GM18505 (cell line): ENCODE results near the gene PRSS21.

Experiments
- ATAC-seq: cut with Tn5 transposase; IDR thresholded peaks from one replicate; pipeline ENCODE4 v1.9.1; 2021; ENCODE audit not compliant: unreplicated experiment
- POLR2A ChIP-seq: IDR thresholded peaks from 4 replicates; pipeline ENCODE4 v1.6.1; 2011; ENCODE audit warnings: borderline replicate concordance; ENCODE audit not compliant: insufficient read depth, insufficient read length; ENCODE audit errors: extremely low read depth

Gene PRSS21

GRCh38 chr16:2785101-2785991 is 31.7 kb upstream of the PRSS21 start:
- no peak for ATAC-seq
- TF ChIP-seq POLR2A = no peak

GRCh38 chr16:2786061-2786825 is 30.8 kb upstream of the PRSS21 start:
- ATAC-seq = no peak
- TF ChIP-seq POLR2A = no peak

- TF ChIP-seq POLR2A = no peak
- no peak for ATAC-seq
Observed at GRCh38 chr16:2786826-2787151, 30.2 kb upstream of the PRSS21 start.

- no peak for ATAC-seq
- no peak for TF ChIP-seq POLR2A
Observed at GRCh38 chr16:2787406-2787805, 29.6 kb upstream of the PRSS21 start, which contains the start of gene PRSS33. PRSS33 (minus strand) TSS chr16:2787560; CDS start chr16:2786547, 1,013 bp downstream.

DNA sequence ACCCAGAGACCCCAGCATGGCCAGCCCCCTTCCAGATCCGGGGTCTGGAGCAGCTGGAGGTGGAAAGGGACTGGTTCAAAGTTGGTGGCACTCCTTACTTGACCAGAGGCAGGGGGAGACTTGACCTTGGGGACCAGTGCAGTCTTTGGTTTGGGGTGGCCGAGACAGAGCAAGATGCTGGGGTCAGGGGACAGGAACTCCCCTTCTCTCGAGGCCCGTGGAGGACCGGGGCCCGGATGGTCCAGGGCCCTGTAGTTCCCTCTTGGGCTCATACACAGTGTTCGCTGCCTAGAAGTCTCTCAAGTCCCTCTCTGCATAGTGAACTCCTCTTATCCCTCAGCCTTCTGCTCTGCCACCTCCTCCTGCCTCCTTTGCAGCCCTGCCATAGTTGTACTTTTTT is 29.1 kb upstream of the PRSS21 start:
- no peak for TF ChIP-seq POLR2A
- ATAC-seq = no peak

DNA sequence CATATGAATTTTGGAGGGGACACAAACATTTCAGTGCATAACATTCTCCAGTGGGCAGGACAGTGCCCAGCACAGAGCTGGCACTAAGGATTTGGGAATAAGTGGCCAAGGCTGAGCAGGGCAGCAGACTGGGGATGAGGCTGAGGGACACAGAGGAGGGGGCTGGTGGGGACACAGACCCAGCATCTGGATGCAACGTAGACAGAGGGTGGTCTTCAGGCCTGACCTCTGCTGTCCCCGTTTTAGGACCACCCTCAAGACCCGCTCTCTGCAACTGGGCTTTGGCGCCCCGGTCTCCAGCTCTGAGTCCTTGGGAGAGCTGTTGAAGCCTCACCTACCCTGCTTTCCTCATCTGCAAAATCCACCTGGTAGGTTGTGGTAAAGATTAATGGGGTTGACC is 26.4 kb upstream of the PRSS21 start:
- ATAC-seq = no peak
- TF ChIP-seq POLR2A = no peak

DNA sequence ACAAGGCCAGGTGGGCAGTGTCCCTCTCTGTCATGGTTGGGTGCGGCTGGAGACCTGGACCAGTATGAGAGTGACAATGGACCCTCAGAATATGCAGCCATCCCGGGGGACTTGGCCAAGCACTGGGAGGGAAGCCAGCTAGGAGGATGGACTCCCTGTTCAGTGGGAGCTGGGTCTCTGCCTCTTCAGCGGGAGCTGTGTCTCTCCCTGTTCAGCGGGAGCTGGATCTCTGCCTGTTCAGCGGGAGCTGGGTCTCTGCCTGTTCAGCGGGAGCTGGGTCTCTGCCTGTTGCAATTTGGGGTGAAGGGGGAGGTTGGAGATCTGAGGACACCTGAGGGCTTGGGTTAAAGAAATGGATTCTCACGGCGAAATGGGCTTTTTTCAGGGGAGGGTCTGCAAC is 25.9 kb upstream of the PRSS21 start:
- ATAC-seq = no peak
- TF ChIP-seq POLR2A = no peak

DNA sequence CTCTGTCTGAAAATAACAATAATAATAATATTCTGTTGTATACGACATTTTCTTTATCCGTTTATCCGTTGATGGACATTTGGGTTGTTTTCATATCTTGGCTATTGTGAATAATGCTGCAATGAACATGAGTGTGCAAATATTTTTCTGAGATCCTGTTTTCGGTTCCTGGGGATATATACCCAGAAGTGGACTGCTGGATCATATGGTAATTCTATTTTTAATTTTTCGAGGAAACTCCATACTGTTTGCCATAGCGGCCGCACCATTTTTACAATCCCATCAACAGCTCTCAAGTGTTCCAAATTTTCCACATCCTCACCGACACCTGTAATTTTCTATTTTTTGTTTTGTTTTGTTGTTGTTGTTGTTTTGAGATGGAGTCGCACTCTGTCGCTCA is 24.1 kb upstream of the PRSS21 start:
- no peak for ATAC-seq
- no peak for TF ChIP-seq POLR2A

DNA sequence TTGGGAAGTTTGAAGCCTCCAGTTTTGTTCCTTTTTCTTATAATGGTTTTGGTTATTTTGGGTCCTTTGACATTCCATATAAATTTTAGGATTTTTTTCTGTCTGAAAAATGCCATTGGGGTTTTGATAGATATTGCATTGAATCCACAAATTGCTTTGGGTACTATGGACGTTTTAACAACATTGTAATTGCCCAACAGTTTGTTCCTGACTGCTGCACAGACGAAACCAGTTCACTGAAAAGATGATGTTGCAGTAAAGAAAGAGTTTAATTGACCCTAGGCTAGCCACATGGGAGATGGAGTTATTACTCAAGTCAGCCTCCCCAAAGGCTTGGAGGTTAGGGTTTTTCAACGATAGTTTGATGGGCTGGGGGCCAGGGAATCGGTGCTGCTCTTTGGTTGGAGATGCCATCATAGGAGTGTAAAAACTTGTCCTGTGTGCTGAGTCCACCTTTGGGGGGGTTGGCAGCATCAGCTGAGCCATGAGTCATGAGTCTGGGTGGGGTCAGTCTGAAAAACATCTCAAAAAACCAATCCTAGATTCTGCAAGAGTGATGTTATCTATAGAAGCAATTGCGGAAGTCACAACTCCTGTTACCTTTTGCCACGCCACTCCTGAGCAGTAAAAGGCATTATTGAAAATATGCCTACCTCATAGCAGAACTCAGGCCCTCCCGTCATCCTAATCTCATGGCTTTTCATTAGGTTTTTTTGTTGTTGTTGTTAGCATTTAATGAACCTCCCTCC is 21.5 kb upstream of the PRSS21 start:
- no peak for TF ChIP-seq POLR2A
- no peak for ATAC-seq

DNA sequence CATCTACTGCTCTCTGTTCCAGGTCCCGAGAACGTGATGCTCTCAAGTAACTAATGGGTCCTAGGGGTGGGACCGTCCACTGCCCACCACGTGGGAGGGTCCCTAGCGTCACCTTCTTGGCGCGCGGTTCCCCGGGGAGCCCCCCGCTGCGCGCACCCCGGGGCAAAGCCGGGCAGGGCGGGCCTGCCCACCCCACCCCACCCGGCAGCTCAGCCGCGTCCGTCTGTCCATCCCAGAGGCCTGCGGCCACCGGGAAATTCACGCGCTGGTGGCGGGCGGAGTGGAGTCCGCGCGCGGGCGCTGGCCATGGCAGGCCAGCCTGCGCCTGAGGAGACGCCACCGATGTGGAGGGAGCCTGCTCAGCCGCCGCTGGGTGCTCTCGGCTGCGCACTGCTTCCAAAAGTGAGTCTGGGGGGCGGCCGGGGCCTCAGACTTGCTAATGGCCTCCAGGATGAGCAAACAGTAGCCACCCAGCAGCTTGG is 18.3 kb upstream of the PRSS21 start:
- no peak for ATAC-seq
- no peak for TF ChIP-seq POLR2A

GRCh38 chr16:2799205-2799858 is 17.7 kb upstream of the PRSS21 start:
- ATAC-seq = no peak
- TF ChIP-seq POLR2A = no peak

- no peak for TF ChIP-seq POLR2A
- ATAC-seq = no peak
Observed at GRCh38 chr16:2799859-2800226, 17.2 kb upstream of the PRSS21 start.
